Testis (tissue), 3 donors: ENCODE results near the gene VDR. TPM values are rescaled to one million over a fixed set of nuclear protein-coding genes. Genes with fewer than 3 reads are reported as not detected.

Source experiments
- DNase-seq: peaks from one replicate; pipeline ENCODE4 v3.0.0-alpha.2; 2019
- H3K27ac ChIP-seq, 2 donors: fragments of 200-600 bp; sonication (generic); one replicate each; pipeline ENCODE4 v1.5.1; 2019
- H3K27me3 ChIP-seq: fragments of 200-600 bp; sonication (generic); one replicate; pipeline ENCODE4 v1.5.1; 2019
- H3K36me3 ChIP-seq: fragments of 200-600 bp; sonication (generic); one replicate; pipeline ENCODE4 v1.5.1; 2017; ENCODE audit warnings: low read depth; ENCODE audit errors: missing control alignments
- H3K4me1 ChIP-seq: fragments of 200-600 bp; sonication (generic); one replicate; pipeline ENCODE4 v1.5.1; 2019
- H3K4me3 ChIP-seq, 2 donors: fragments of 200-600 bp; sonication (generic); one replicate each; pipeline ENCODE4 v1.5.1; 2017 to 2019
- H3K9me3 ChIP-seq: fragments of 200-600 bp; sonication (generic); one replicate; pipeline ENCODE4 v1.5.1; 2017
- CTCF ChIP-seq, 3 experiments: fragments of 450-650 bp in 2 of 3; fragments of 200-600 bp in 1 of 3; sonication (generic) in 1 of 3; IDR thresholded peaks; one replicate each; pipeline ENCODE4 v1.5.1; 2016 to 2019; ENCODE audit warnings: antibody characterized with exemption in 3 of 3, mild to moderate bottlenecking in 2 of 3, moderate library complexity in 1 of 3
- POLR2A ChIP-seq: fragments of 450-650 bp; IDR thresholded peaks from one replicate; pipeline ENCODE4 v1.6.1; 2017; ENCODE audit warnings: antibody characterized with exemption, mild to moderate bottlenecking, moderate library complexity
- whole genome bisulfite sequencing, 2 donors: methylation state at CpG; one replicate each; pipeline ENCODE4 v1.1.5; 2018; 5-methylcytosine and 5-hydroxymethylcytosine counted together
- intact Hi-C: fragments of 100-400 bp; cut with DNase I; formaldehyde crosslinking; loops from one replicate; pipeline ENCODE4 v1.15.1; 2023; ENCODE audit warnings: low total_unique reads
- polyA plus RNA-seq: library from polyadenylated mRNA; stranded (reverse); fragments of 350-450 nt; fragmentation: Illumina TruSeq; extraction: RNeasy Lipid Tissue Mini Kit (QIAGEN cat#74804); gene quantifications from one replicate; pipeline ENCODE4 v1.2.3, GENCODE V29; 2014; ENCODE audit warnings: low read depth, low replicate concordance; ENCODE audit not compliant: insufficient read depth
- total RNA-seq, 2 donors: library from RNA; depleted of rRNA; stranded (reverse); fragments of >200 nt; gene quantifications; one replicate each; pipeline ENCODE4 v1.2.3, GENCODE V29; 2016

VDR gene
- total and polyA plus RNA-seq, 3 donors from 2014 or later = 1.4 to 3.7 (median 2.9) TPM

DNA sequence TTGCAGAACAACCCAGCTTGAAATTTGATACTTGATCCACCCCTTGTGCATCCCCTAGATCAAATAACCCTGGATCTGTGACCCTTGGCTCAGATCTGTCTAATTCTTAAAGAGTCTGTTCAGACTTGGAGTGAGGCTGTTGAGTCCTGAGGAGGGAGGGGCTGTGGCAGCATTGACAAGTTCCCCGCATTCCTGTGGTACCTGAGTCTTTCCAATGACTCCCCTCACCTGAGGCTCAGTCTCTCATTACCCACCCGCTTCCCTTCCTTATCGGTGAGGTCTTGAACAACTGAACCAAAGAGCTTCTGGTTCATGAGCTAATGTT is 69.0 kb downstream of the VDR start:
- DNase-seq = no peak
- Histone ChIP-seq H3K27ac (no peak overlapping the region), H3K4me1 (peaks cover 4% of the 10 kb centered on the region), H3K9me3 (no peaks in the 10 kb centered on the region), H3K27me3 (no peaks in the 10 kb centered on the region), H3K36me3 (no peaks in the 10 kb centered on the region), H3K4me3 (no peak overlapping the region)
- intact Hi-C loops = loop anchor here (5.0 to 10.0 kb wide), 2 partner anchors 38 to 121 kb away; no protein-coding TSS in a partner anchor
- WGBS, 2 donors = 88 to 93% methylated on average over 3 of the region's 3 CpGs
- TF ChIP-seq POLR2A = no peak

GRCh38 chr12:47835006-47835830 is 69.6 kb downstream of the VDR start:
- Histone ChIP-seq H3K9me3 (no peaks in the 10 kb centered on the region), H3K27me3 (no peaks in the 10 kb centered on the region), H3K27ac (no peak overlapping the region), H3K36me3 (no peaks in the 10 kb centered on the region), H3K4me3 (no peak overlapping the region), H3K4me1 (peaks cover 4% of the 10 kb centered on the region)
- DNase-seq = no peak
- TF ChIP-seq CTCF (IDR thresholded peaks at IDR 0.05) (no peak), POLR2A (no peak)
- intact Hi-C loops = loop anchor here (5.0 to 10.0 kb wide), 2 partner anchors 38 to 120 kb away; no protein-coding TSS in a partner anchor
- WGBS, 2 donors = 88 to 90% methylated on average over 9 to 12 of the region's 12 CpGs

DNA sequence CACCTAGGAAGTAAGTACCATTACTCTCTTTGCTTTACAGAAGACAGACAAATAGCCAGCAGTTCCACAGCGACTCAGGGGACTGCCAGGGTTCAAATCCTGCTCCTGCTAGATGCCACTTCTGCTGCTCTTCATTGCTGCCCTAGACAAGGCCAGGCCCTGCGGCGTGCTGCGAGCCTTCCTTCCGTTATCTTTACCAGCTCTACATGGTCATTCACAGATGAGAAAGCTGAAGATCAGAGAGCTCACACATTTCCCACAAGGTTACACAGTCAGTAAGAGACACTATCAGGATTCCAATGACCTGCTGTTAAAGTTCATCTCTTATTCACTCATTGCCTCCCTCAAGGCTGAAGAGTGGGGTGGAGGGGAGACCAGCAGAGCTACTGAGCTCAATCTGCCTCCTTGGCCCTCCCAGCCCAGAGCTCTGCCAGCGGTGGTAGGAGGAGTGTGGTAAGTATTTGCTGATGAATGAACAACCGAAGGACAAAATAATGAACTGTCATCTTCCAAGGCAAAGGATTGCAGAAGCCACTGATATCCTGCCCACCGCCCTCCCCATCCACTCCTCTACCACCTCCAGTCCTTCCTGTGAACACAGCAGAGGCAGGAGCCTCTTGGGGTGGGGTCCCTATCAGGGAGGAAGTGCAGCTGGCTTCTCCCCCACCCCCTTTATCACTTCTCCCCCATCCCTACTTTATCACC is 70.4 kb downstream of the VDR start:
- 68 to 79% methylated on average over 8 of the region's 8 CpGs for WGBS, 2 donors
- intact Hi-C loops = loop anchor here (10.0 kb wide), 1 partner anchor 120 kb away; no protein-coding TSS in a partner anchor
- Histone ChIP-seq H3K27me3 (no peaks in the 10 kb centered on the region), H3K36me3 (no peaks in the 10 kb centered on the region), H3K4me1 (peaks cover 7% of the 10 kb centered on the region), H3K4me3 (no peak overlapping the region), H3K9me3 (no peaks in the 10 kb centered on the region), H3K27ac (no peak overlapping the region)
- TF ChIP-seq CTCF (IDR thresholded peaks at IDR 0.05) (no peak), POLR2A (no peak)
- DNase-seq = no peak

GRCh38 chr12:47833591-47834012 is 71.2 kb downstream of the VDR start:
- no peak overlapping the region for H3K27ac ChIP-seq
- 79 to 88% methylated on average over 9 to 12 of the region's 12 CpGs for WGBS, 2 donors
- no peaks in the 10 kb centered on the region for H3K9me3 ChIP-seq
- H3K36me3 ChIP-seq = no peaks in the 10 kb centered on the region
- H3K27me3 ChIP-seq = no peaks in the 10 kb centered on the region
- H3K4me1 ChIP-seq = peaks cover 14% of the 10 kb centered on the region
- no peak overlapping the region for H3K4me3 ChIP-seq
- TF ChIP-seq CTCF (IDR thresholded peaks at IDR 0.05) = no peak
- no peak for TF ChIP-seq POLR2A
- intact Hi-C loops = loop anchor here (10.0 kb wide), 1 partner anchor 119 kb away; no protein-coding TSS in a partner anchor
- DNase-seq = no peak

DNA sequence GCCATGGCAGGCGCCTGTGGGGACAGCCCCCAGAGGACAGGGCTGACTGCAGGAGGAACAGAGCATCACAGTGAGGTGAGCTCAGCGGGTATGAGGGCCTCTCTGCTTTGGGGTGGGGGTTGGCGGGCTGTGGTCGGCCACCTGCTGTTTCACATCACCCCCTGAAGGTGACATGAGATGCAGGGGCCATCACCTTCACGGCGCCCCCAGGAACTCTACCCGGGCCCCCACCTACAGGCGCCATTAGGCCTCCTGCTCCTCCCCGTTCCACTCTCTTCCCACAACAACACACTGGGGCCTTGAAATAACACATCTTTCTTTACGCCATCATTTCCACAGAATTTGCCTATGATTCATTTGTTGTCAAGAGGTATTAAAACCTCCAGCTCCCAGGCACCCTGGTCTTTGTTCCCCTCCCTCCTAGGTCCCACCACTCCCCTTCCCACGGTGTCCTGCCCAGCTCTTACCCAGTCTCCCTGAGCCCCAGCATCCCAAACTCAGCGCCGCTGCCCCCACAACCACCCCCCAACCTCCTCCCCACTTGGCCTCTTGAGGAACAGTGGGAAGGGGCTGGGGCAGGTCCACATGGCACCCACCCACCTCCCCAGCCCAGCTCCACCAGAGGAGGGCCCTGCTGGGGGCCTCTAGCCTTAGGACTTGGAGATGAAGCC is 72.4 kb downstream of the VDR start:
- H3K9me3 ChIP-seq = no peaks in the 10 kb centered on the region
- H3K27ac ChIP-seq = no peak overlapping the region
- WGBS, 2 donors = 90% methylated on average over 13 of the region's 13 CpGs
- H3K4me3 ChIP-seq = no peak overlapping the region
- no peak for TF ChIP-seq POLR2A
- TF ChIP-seq CTCF (IDR thresholded peaks at IDR 0.05) = no peak
- no peaks in the 10 kb centered on the region for H3K36me3 ChIP-seq
- intact Hi-C loops = loop anchor here (10.0 kb wide), 1 partner anchor 118 kb away; no protein-coding TSS in a partner anchor
- H3K27me3 ChIP-seq = no peaks in the 10 kb centered on the region
- H3K4me1 ChIP-seq = peaks cover 17% of the 10 kb centered on the region
- DNase-seq = no peak
